ENCODE results near the gene TDRD5. TPM values are rescaled to one million over a fixed set of nuclear protein-coding genes. Genes with fewer than 3 reads are reported as not detected.

The TDRD5 gene
- total RNA-seq, 6 experiments from 2014 or later = not detected

DNA sequence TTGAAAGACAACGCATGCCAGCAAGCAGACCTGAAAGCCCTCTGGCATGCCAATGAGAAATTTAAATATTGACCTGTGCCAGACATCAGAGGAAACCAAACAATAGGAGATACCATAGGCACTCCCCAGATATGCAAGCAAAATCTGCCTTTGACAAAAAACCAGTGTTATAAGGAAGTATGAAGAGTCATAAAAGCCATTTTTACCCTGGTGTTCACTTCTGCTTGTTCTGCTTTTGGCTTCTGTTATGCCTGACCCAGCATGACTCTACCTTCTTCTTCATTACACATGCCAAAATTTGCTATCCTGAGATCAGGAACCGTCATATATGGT, 42.3 kb upstream of the TDRD5 start:
- H3K27me3 Mint-ChIP-seq (ENCODE audit: insufficient read depth) = peaks cover 8% of the 10 kb centered on the region; the same call in 1 of the 2 replicates
- no peak overlapping the region for H3K4me3 Mint-ChIP-seq
- no peaks in the 10 kb centered on the region; the same call in 1 of the 2 replicates for H3K9me3 Mint-ChIP-seq
- no peaks in the 10 kb centered on the region for H3K36me3 Mint-ChIP-seq (ENCODE audit: low read depth)
- peaks cover 18% of the 10 kb centered on the region for H3K4me1 Mint-ChIP-seq (ENCODE audit: low read depth)
- no peak for DNase-seq
- H3K27ac Mint-ChIP-seq = no peak overlapping the region
- TF ChIP-seq, protein P1, sequence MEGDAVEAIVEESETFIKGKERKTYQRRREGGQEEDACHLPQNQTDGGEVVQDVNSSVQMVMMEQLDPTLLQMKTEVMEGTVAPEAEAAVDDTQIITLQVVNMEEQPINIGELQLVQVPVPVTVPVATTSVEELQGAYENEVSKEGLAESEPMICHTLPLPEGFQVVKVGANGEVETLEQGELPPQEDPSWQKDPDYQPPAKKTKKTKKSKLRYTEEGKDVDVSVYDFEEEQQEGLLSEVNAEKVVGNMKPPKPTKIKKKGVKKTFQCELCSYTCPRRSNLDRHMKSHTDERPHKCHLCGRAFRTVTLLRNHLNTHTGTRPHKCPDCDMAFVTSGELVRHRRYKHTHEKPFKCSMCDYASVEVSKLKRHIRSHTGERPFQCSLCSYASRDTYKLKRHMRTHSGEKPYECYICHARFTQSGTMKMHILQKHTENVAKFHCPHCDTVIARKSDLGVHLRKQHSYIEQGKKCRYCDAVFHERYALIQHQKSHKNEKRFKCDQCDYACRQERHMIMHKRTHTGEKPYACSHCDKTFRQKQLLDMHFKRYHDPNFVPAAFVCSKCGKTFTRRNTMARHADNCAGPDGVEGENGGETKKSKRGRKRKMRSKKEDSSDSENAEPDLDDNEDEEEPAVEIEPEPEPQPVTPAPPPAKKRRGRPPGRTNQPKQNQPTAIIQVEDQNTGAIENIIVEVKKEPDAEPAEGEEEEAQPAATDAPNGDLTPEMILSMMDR (IDR thresholded peaks at IDR 0.05) = no peak

- H3K4me3 Mint-ChIP-seq = peak overlapping the region; percentile 69; the same call in 1 of the 2 replicates
- peaks cover 18% of the 10 kb centered on the region for H3K4me1 Mint-ChIP-seq (ENCODE audit: low read depth)
- no peaks in the 10 kb centered on the region for H3K36me3 Mint-ChIP-seq (ENCODE audit: low read depth)
- H3K9me3 Mint-ChIP-seq = no peaks in the 10 kb centered on the region; the same call in 1 of the 2 replicates
- TF ChIP-seq, protein P1 (IDR thresholded peaks at IDR 0.05) = no peak
- peak; percentile 63 for DNase-seq
- H3K27me3 Mint-ChIP-seq (ENCODE audit: insufficient read depth) = peaks cover 7% of the 10 kb centered on the region; the same call in 1 of the 2 replicates
- H3K27ac Mint-ChIP-seq = peak overlapping the region; percentile 75
Measured at GRCh38 chr1:179550746-179551682, 40.6 kb upstream of the TDRD5 start.

GRCh38 chr1:179554427-179554826, 37.2 kb upstream of the TDRD5 start:
- DNase-seq = no peak
- Mint-ChIP-seq H3K9me3 (no peaks in the 10 kb centered on the region; the same call in 1 of the 2 replicates), H3K27ac (no peak overlapping the region), H3K4me3 (no peak overlapping the region), H3K4me1 (ENCODE audit: low read depth) (peaks cover 18% of the 10 kb centered on the region), H3K36me3 (ENCODE audit: low read depth) (no peaks in the 10 kb centered on the region), H3K27me3 (ENCODE audit: insufficient read depth) (peaks cover 7% of the 10 kb centered on the region; the same call in 1 of the 2 replicates)
- TF ChIP-seq, protein P1 (IDR thresholded peaks at IDR 0.05) = no peak

DNA sequence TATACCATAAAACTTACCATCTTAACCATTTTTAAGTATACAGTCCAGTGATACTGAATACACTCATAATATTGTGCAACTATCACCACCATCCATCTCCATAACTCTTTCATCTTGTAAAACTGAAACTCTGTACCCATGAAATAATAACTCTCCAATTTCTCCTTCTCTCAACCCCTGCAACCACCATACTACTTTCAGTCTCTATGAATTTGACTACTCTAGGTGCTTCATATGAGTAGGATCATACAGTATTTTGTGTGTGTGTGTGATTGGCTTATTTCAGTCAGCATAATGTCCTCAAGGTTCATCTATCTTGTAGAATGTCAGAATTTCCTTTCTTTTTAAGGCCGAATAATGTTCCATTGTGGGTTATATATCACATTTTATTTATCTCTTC, 33.6 kb upstream of the TDRD5 start:
- no peak for DNase-seq
- H3K9me3 Mint-ChIP-seq = no peaks in the 10 kb centered on the region
- H3K27me3 Mint-ChIP-seq (ENCODE audit: insufficient read depth) = peaks cover 3% of the 10 kb centered on the region; the same call in 1 of the 2 replicates

GRCh38 chr1:179575497-179576314, 15.9 kb upstream of the TDRD5 start, which contains the start of gene NPHS2:
NPHS2 (minus strand) TSS chr1:179575948; CDS start chr1:179575864, 84 bp downstream.
- Mint-ChIP-seq H3K4me3 (no peak within 1 kb of the TSS), H3K4me1 (ENCODE audit: low read depth) (no peaks in the 10 kb centered on the region; the same call in 1 of the 2 replicates), H3K27me3 (ENCODE audit: insufficient read depth) (peaks cover 24% of the 10 kb centered on the region), H3K27ac (no peak within 1 kb of the TSS), H3K9me3 (no peaks in the 10 kb centered on the region), H3K36me3 (ENCODE audit: low read depth) (no peaks in the 10 kb centered on the region)
- TF ChIP-seq, protein P1 (IDR thresholded peaks at IDR 0.05) = no peak
- DNase-seq = no peak

More for the DNA sequence above, 33.6 kb upstream of the TDRD5 start:
- Mint-ChIP-seq H3K4me3 (no peak overlapping the region), H3K4me1 (ENCODE audit: low read depth) (no peaks in the 10 kb centered on the region), H3K27ac (no peak overlapping the region), H3K36me3 (ENCODE audit: low read depth) (no peaks in the 10 kb centered on the region)
- TF ChIP-seq, protein P1 (IDR thresholded peaks at IDR 0.05) = no peak
